NCI-H2081 (cell line): ENCODE measurements around the gene FARSA.
A peak's percentile ranks its signal among the peaks of the same experiment; 100 is the strongest.
"Not testable (repeated sequence)": the region's sequence is repeated elsewhere in the genome, so short reads cannot be mapped to it uniquely, and the experiment has no call there.

Experiments
- DNase-seq, 2 experiments: peaks; one replicate each; lab custom pipeline; 2025; lab: John Stamatoyannopoulos, UW

The FARSA gene

DNA sequence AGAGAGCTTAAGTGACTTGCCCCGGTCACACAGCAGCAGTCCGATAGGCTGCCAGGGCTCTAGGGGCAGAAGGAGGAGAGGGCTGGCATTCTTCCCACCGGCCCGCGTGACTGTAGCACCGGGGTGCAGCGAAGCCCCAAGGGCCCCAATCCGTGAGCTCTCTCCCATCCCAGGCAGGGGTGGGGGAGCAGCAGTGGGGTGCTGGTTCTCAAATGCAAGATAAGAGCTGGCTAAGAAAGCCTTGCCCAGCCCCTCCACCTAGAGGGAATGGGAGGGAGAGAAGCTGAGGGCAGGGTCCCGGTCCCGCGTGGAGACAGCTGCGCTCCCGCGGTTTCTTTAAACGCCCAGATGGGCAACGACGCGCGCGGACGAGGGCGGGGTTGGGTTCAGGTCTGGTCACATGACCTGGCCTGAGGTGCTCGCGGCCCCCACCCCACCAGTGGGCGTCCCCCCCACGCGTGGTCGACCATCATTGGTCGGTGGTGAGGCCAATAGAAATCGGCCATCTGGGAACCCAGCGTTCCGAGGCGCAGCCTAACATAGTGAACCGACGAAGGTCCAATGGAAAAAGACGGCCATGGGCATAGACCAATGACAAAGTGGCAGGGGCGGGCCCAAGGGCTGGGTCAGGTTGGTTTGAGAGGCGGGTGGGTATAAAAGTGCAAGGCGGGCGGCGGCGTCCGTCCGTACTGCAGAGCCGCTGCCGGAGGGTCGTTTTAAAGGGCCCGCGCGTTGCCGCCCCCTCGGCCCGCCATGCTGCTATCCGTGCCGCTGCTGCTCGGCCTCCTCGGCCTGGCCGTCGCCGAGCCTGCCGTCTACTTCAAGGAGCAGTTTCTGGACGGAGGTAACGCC, 4.6 kb upstream of the FARSA start, which contains the start of gene CALR:
Gene CALR (plus strand): TSS at position 683 of the 852 bp plus-strand sequence. CDS start 71 bp downstream, at position 754.
- DNase-seq = peak; percentile 99 to 100

DNA sequence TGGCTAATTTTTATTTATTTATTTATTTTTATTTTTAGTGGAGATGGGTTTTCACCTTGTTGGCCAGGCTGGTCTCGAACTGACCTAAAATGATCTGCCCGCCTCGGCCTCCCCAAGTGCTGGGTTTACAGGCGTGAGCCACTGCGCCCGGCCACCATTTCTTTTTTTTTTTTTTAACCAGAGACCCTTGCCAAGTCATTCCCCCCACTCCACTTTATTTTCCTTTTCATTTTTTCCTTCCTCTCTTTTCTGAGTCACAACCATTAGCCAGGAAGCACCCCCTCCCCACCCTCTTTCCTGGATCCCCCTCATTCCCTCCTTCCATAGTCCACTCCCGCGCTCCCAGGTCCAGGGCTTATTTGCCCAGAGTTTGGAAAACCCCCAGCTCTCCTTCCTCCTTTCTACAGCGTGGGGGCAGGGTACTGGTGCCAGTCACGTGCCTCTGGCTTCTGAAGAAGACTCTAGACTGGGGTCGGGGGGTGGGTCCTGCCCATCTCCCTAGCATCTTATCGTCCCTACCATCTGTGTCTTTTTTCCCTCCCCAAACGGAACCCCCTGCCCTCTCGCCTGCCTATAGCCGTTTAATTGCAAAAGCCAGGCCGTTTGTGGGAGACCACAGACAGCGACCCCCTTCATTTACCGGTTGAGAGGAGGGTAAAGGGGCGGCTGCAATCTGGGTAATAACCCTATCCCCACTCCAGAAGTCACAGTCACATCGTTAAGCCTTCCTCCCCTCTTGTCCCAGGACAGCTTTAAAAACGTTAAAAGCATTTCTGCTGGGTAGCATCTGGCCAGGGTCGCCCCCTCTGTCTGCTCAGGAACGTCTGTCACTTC, 3.8 kb upstream of the FARSA start:
- DNase-seq = no peak

DNA sequence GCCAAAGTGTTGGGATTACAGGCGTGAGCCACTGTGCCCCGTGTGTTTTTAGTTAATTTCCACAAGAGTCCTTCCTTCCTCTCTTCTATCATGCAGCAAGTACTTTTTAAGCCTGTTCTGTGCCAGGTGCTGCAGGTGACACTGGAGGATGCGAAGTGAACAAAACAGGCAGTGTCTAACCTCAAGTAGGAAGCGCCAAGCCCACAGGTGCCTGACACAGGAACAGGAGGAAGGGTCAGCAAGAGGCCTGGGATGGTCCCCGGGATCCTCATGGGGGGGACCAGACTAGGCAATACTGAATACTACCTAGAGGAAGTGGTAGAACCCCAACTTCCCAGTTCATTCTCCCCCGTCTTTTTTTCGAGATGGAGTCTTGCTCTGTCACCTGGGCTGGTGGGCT, 3.1 kb upstream of the FARSA start:
- no peak for DNase-seq

DNA sequence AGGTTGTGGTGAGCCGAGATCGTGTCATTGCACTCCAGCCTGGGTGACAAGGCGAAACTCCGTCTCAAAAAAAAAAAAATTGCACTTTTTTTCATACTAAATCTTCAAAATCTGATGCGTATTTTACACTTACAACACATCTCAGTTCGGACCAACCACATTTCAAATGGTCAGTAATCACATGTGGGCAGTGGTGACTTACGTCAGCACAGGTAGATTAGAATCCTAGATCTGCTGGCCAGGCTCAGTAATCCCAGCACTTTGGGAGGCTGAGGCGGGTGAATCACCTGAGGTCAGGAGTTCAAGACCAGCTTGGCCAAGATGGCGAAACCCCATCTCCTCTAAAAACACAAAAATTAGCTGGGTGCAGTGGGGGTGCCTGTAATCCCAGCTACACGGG, 1.6 kb upstream of the FARSA start:
- DNase-seq = no peak

DNA sequence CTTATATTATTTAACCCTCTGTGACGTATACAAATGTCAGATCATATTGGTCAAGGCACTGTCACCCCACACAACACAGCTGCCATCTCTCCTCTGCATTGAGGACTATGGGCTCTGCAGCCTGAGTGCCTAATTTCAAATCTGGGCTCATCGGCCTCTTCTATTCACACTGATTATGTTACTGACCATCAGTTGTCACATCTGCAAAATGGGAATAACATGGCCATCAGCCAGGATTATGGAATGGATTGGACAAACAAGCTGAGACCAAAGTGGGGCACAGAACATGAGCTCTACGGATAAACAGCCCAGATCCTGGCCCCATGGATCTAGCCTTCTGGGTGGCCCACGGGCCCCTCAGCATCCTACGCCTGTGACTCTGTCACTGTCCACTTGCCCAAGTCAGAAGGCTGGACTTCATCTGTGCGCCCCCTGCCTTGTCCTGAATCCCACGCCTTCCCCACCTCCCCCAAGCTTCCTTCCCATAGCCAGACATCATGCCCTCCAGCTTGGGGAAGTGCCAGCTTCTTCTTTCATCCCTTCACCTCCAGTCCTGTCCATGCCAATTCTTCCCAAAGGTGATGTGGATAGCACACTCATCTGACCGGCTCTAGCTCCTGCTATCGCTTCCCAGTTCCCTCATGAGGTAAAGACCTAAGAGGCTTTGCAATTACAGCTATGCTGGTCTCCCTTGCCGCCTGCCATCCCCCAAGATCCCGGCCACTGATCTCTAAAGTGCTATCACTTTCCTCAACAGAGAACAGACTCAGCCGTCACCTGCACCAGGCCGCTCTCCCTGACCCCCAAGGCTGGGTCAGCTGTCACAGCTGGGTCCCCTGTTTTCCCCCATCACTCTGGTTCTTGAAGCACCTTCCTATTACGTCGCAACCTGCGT, 872 bp downstream of the FARSA start:
- DNase-seq = no peak

DNA sequence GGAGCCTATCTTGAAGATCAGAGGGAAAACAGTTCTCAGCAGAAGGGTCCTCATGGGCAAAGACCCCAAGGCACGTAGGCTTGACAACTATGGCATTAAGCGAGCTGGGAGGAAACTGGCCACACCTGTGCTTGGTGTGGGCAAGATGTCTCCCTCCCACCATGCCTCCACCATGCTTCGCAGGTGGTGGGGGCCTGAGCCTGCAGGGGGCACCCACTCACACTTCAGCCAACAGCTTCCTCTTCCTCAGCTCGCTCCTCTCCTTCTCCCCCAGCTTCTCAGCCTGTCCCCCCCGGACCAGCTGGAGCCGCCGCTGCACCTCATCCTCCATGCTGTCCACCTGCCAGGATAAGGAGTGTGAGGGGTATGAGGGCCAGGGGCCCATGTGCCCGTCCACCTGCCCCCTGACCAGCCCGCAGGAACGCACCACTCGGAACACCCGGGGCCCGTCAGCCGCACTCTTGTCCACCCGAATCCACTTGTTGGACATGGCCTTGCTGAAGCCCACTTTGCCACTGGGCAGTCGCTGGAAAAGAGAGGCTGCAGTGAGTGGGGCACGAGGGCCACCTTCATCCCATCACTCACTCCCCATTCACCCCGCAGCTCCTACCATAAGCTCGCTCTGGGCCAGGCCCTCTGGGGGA, 3.4 kb downstream of the FARSA start:
- no peak for DNase-seq

DNA sequence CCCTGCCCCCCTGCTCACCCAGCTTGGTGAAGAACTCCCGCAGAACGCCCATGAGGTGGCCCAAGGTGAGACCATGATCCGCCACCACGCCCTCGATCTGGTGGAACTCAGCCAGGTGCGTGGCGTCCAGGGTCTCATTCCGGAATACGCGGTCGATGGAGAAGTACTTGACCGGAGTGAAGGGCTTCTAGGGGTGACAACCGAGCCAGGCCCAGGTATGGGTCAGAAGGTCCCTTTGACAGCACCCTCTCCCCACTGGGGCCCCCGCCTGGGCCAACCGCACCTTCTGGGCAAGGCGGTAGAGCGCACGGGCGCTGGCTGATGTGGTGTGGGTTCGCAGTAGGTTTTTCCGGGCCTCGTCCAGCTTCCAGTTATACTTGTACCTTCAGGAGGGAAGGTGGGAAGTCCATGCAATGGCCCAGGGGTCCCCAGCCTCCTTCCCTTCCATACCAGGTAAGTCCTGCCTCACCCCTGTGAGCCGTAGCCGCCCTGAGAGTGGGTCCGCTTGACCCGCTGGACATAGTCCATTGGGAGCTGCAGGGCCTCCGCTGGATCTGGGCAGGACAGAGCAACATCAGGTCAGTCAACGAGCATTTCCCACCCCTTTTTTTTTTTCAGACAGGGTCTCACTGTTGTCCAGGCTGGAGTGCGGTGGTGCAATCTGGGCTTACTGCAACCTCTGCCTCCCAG, 8.7 kb downstream of the FARSA start:
- no peak for DNase-seq

DNA sequence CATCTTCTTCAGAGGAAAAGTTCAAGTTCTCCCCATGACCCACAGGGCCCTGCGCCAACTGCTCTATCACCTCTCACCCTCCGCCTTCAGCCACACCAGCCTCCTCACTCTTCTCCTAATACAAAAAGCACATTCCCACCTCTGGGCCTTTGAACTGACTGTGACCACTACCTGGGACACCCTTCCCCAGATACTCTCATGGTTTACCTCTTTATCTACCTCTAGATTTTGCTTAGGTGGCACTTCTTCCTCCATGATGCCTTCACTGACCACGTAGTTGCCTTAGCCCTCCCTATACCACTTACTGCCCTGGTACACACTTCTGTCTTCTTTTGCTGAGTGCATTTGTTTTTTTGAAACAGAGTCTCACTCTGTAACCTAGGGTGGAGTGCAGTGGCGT, 10.6 kb downstream of the FARSA start:
- DNase-seq = no peak

DNA sequence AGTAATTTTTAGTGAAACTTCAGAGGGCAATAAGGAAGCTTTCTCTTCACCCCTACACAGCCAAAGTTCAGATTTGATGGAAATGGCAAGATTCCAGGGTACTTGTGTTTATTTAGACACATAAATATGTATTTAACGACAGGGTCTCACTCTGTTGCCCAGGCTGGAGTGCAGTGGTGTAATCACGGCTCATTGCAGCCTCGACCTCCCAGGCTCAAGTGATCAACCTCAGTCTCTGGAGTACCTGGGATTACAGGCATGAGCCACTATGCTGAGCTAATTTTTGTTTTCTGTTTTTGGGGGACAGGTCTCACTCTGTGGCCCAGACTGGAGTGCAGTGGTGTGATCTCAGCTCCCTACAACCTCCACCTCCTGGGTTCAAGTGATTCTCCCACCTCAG, 12.5 kb downstream of the FARSA start:
- DNase-seq = no peak

DNA sequence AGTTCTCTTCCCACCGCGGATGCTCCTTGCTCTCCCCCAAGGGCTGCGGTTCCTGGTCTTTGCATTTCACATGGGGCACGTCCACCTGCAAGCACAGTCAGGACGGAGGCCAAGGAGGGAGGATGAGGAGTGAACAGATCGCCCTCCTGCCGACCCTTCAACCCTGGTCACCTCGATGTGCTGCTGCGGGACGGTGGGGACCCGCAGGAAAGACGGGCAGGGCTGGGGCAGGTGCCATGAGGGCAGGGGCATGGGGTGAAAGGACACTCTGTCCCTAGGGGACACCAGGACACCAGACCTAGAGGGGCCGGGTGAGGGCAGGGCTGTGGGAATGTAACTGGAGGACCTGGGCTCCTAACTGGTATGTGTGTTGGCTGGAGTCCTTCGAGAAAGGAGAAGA, 15.3 kb downstream of the FARSA start:
- no peak for DNase-seq

DNA sequence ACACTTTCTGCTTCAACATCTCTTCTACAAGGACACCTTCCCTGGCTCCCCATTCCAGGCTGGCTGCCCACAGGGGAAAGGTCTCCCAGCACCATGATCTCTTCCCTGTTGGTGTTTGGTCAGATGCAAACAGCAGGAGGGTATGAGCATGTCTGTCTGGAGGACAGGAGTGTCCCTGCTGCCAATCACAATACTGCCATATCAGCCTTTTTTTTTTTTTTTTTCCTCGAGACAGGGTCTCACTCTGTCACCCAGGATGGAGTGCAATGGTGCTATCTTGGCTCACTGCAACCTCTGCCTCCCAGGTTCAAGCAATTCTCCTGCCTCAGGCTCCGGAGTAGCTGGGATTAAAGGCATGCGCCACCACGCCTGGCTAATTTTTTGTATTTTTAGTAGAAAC, 17.7 kb downstream of the FARSA start:
- not testable (repeated sequence) for DNase-seq

DNA sequence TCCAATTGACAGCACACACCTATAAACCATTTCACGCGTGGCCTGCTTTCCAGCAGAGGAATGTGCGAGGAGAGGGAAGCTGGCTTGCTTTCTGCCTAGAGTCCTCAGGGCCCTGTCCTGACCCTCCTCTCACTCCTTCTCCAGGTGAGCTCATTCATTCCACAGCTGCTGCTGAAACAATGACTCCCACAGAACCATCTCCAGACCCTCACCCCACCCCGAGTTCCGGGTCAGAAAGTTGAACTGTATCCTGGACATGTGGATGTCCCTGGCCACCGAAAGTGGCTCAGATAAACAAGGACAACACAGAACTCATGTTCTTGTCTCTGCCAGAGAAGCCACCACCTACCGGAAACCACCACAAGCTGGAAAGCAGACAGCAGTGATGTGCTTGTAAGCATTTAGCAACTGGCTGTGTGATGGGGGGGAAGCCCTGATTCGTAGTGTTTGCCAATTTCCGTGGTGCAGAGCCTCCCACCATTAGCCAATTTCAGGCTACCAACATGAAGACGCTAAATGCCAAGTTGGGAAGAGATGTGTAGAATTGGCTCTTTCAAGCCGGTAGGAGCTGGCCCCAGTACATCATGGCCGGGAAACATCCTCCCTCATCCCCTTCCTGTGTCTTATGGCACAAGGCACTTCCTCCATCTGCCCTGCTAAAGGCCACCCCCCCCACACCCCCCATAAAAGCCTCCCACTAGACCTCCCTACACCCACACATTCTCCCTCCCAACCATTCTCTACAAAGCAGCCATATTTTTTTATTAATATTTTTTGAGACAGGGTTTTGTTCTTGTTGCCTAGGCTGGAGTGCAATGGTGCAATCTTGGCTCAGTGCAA, 19.4 kb downstream of the FARSA start:
- DNase-seq = peak in 1 of 2 experiments; percentile 56

DNA sequence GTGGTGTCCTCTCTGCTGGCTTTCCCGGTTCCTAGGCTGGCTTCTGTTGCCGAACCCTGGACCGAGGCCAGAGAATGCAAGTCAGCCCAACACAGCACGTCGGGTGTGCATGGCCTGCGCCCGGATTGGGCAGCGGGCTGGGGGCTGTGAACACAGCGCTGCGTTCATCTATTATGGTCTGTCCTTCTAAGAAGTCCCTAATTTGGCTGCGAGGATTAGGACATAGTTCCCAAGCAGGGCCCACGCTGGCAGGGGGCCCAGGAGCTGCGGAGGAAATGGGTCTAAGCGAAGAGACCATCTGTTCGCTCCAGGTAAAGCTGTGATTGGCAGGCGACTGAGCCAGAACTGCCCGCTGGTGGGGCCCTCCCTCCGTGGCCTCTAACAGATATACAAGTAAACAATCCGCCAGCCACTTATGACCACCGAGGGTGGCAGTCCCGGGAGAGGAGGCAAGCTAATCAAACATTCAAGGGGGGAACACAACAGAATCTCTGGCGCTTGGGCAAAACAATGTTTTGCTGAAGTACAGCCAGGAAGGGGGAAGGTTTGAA, 20.4 kb downstream of the FARSA start:
- peak; percentile 98 to 99 for DNase-seq

DNA sequence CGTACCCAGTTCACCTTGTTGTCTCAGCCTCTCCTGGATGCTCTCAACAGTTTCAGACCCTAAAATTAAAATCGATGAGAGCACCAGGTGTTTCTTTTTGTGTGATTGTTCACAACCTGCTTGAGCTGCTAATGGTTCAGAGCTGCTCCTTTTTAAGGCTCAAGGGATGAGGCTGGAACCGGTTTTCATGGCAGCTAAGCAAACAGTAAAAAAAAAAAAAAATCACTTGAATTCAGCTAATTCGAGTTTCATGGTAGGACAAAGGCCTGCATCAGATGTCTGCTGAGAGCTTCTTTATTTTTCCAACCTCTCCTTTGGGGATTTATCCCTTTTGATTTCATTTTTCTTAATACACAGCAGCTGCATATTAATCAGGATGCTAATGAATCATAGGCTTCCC, 20.9 kb downstream of the FARSA start:
- peak; percentile 81 to 92 for DNase-seq

DNA sequence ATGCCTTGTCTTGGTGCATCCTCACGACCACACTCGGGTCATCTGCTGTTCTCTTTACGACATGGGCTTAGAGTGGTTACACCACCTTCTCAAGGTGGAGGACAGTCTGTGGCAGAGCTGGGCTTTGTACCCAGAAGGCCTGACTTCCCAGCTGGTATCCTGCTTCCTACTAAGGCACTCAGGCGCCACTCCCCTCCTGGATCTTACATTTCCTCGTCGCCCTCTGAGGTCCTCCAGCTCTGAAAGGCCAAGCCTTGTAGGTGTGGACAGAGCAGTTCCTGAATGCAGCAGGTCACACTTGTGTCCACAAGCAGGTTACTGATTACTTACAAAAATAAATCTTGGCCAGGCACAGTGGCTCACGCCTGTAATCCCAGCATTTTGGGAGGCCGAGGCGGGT, 26.3 kb downstream of the FARSA start:
- no peak for DNase-seq

DNA sequence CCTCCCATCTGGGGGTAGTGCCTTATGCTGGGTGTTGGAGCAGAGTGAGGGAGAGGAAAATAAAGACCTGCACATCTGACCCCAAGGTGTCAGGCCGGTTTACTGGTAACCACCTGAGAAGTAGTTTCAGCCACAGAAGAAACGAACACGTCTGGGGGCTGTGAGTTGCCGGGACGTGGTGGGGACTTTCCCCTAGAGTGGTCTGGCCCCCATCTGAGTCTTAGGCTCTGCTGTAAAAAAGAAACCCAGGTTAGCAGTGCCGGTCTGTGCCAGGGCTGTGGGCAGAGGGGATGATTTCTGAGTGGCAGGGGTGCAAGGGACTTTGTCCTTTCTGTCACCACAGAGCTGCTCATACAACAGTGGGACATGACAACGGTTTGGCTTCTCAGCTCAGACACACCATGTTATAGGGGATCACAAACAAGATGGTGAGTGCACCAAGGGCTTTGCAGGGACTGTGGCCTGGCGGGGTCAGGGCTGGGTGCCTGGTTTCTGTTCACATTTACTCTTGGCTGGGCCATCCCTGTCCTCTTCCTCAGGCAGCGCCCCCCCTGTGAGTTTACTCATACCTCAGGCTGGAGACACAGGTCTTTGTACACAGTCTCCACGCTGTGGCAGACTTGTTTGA, 33.5 kb downstream of the FARSA start:
- DNase-seq = no peak

DNA sequence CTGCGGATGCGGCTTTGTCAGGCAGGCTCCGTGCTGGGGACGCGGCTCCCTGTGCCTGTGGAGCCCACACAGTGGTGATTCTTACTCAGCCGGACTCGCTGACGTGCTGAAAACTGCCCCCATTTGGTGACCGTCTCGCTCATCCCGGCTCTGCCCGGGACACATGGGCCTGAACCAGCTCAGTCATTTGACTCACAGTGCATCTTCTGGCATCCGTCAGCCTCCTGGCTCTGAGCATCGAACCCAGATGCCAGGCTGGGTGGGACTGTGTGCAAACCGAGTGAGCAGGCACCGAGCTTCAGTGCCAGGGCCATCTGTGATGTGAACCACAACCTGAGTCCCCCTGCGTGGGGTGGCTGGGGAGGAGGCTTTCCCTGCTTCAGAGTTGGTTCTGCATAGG, 37.1 kb downstream of the FARSA start:
- no peak for DNase-seq

DNA sequence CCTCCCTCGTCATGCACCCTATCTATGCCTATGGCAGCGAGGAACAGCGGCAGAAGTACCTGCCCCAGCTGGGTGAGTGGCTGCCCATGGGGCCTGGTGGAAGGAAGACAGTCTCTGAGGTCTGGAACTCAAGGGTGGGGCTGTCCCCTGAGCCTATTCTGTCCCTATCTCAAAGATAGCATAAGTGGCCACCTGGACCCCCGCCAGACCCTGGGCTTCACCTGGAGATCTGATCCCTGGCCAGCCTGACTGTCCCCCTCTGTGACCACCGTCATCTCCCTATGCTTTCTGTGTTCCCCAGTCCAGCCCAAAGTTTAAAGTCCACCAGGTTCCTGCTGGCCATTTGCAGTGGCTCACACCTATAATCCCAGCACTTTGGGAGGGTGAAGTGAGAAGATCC, 39.9 kb downstream of the FARSA start:
- no peak for DNase-seq

DNA sequence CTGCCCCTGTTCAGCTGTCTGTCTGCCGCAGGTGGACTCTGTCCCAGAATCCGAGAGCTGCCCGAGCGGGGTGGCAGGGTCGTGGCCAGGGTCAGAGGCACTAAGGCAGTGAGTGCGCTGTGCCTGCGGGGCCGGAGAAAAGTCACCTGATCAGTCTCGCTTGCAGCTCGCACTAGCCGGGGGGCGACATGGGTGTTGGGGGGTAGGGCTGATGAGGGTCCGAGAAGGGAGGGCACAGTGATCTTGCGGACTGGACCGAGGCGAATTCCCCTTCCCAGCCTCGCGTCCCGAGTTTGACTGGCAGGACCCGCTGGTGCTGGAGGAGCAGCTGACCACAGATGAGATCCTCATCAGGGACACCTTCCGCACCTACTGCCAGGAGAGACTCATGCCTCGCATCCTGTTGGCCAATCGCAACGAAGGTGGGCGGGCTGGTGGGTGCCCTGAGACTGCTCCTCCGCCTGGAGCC, 41.9 kb downstream of the FARSA start:
- DNase-seq = no peak
